Renal cortex interstitium (tissue), 11 donors: ENCODE data around the gene ADGRG1. TPM values are rescaled to one million over a fixed set of nuclear protein-coding genes. Genes with fewer than 3 reads are reported as not detected.
A peak's percentile ranks its signal among the peaks of the same experiment; 100 is the strongest.

Source experiments
- DNase-seq, 11 donors: peaks; one replicate each; pipeline ENCODE4 v3.0.0-alpha.2; 2013; ENCODE audit warnings: low read depth in 9 of 11, low spot score in 4 of 11; ENCODE audit errors: extremely low read depth in 1 of 11
- polyA plus RNA-seq, 3 donors: library from polyadenylated mRNA; unstranded; fragments of 120-200 nt; gene quantifications; one replicate each; pipeline ENCODE4 v1.2.1, GENCODE V29; 2013; ENCODE audit not compliant: insufficient read length in 3 of 3

The ADGRG1 gene
- polyA plus RNA-seq, 3 donors, result 58.2 to 93.6 (median 59.3) TPM

GRCh38 chr16:57628783-57629293 is 408 bp downstream of the ADGRG1 start:
- DNase-seq, result no peak

DNA sequence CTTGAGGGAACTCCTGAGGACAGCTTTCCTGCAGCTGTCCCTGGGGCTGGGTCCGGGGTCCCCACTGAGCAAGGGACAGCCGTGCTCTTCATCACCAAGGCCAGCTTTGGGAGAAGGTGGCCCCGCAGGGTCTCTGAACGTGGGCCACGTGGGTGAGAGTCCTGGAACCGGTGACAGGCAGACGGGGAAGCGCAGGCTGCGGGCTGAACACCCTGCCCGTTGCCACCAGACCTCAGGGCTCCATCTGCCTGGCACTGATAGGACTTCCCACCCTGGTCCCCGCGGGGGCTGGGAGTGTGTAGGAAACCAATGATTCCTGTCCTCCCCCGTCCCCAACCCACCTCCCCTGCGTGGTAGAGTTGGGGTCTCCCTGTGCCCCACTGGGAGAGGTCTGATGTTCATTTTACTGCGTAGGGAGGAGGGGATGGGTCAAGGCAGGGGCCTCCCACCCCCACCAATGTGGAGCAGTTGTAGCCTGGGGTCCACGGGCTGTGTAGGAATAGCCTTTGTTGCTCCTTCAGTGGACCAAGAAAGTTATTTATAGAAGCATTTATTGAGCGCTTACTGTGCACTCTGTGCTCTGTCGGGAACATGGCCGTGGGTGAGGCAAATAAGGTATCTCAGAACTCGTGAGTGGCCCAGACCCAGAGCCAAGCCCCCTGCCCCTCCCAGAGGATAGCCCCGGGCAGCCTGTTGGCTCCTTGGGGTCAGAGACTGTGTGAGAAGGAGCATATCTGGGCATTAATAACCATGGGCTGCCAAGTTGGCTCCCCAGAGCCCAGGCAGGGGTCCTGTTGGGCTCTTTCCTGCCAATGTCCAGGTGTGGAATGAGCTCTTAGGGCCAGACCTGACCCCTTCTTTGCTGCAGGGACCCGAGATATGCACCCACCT is 1.3 kb downstream of the ADGRG1 start:
- no peak for DNase-seq

DNA sequence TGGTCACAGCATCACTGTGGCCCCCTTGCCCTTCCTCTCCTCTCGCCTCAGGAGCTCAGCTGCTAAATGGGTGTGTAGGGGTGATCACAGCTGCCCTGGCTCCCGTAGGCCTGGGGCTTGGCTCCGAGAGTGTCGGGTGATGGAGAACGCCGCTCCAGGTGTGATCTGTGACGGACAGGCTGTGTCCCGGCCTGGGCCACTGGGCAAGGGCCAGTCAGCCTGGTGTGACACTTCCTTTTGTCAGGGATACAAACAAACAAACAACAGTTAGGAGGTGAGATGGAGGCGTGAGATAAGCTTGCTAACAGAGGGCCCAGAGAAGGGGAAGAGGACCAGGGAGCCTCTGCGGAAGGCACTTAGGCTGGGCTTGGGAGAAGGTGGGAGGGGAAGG is 2.0 kb downstream of the ADGRG1 start:
- DNase-seq, result no peak

GRCh38 chr16:57630931-57631845 is 2.8 kb downstream of the ADGRG1 start:
- DNase-seq, result no peak

DNA sequence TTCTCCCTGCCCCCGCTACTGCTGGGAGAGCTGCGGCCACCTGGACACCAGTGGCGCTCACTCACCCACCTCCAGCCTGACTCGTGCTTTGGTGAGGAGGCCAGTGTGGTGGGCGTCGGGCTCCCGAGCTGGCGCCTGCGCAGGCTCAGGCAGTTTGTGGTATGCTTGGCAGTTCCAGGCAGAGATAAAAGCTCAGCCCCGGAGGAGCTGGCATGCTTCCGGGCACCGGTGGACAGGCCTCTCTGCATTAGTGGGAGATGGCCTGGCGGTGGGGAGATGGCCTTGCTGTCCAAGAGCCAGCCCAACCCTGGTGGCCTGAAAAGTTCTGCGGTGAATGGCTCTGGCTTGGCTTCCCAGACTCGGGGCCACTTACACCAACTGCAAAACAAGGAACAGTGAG is 4.1 kb downstream of the ADGRG1 start:
- no peak for DNase-seq

DNA sequence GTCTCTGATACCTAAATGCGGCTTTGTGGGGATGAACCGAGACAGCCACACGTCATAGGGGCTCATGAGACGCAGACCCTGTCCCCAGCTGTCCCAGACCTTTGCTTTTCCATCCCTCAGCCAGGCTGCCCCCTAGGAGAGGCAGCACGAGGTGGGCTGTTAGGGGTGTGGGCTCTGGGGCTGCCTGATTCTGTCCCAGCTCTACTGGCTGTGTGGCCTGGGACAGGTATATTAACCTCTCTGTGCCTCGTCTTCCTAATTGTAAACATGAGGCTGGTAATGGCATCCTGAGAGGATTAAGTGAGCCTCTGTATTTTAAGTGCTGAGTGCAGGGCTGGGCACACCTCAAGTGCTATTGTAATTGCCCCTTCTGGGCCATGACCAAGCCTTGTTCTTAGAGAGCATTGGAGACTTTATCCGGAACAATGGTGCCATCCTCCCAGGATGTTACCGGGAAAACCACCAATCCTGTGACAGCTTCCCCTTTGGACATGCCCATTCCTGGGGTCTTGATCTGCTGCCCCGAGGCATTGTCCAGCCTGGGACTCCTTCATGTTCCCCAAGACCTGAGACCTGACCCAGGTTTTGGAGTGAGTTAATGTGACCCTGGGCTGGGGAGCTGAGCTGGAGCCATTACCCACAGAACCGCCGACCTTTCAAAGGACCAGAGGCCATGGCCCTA is 5.1 kb downstream of the ADGRG1 start:
- DNase-seq, result no peak

DNA sequence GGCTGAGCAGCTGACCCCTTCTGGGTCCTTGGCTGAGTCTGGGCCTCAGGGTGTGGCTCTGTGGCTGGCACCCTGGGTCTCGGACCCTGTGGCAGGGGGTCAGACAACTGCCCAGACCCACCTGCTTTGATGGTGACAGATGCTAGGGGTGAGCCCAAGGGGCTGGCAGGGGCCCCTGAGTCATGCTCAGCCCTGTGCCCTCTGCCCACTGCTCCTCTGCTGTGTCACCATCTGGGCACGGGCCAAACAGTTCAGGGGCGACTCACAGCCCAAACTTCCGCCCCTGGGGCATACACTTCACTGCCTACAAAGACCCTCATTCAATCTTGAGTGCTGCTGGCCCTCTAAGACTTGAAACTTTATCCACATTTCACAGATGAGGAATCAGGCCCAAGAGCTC is 5.7 kb downstream of the ADGRG1 start:
- DNase-seq, result no peak

GRCh38 chr16:57635266-57636097 is 7.1 kb downstream of the ADGRG1 start:
- DNase-seq, result no peak

GRCh38 chr16:57636184-57636583 is 7.8 kb downstream of the ADGRG1 start:
- no peak for DNase-seq

GRCh38 chr16:57637020-57637419 is 8.6 kb downstream of the ADGRG1 start:
- DNase-seq, result no peak

- DNase-seq, result no peak
Measured at GRCh38 chr16:57637424-57637823, 9.0 kb downstream of the ADGRG1 start.

DNA sequence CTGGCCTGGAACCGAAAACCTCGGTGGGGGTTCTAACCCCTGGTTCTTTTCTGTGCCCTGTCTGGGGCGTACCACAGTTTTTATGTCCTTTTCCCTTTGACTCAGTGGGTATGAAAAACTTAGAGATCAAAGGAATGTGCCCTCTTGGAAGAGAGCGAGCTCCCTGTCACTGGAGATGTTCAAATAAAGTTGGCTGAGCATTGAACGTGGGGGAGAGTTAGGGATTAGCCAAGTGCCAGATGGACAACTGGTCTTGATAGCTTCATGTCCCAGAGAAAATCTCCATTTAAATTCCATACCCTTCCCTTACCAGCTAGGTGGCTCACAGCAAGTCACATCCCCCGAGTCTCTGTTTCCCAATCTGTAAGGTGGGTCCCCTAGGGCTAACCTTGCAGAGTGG is 9.5 kb downstream of the ADGRG1 start:
- DNase-seq, result no peak

GRCh38 chr16:57638381-57638780 is 10.0 kb downstream of the ADGRG1 start:
- DNase-seq, result no peak

GRCh38 chr16:57639172-57639887 is 10.9 kb downstream of the ADGRG1 start:
- DNase-seq, result peak in 6 of 11 donors; percentile 64 to 78 (median 74)

GRCh38 chr16:57640185-57640584 is 11.8 kb downstream of the ADGRG1 start:
- DNase-seq, result no peak

GRCh38 chr16:57640612-57641011 is 12.2 kb downstream of the ADGRG1 start:
- DNase-seq, result no peak

GRCh38 chr16:57642160-57643135 is 14.0 kb downstream of the ADGRG1 start:
- no peak for DNase-seq
